ENCODE results near the gene FRMPD4.
"Not testable (repeated sequence)": the region's sequence is repeated elsewhere in the genome, so short reads cannot be mapped to it uniquely, and the experiment has no call there.

FRMPD4 gene

DNA sequence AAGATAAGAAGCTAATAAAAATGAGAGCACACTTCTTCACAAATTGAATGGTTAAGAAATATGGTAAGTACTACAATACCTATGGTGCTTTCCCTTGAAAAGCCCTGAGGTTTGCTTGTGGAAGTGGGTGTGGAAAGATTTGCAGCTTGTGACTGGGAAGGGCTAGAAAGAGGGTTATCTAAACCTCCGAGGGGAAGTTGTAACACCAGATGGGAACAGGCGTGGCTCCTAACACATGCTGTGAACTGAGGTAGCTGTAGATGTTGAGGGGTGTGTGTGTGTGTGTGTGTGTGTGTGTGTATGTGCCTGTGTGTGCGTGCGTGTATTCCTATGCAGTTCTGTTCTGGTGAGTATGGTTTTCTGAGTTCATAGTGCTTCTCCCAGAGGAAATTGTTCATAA lies 21.5 kb downstream of the FRMPD4 start:
- H3K4me3 ChIP-seq (ENCODE audit: low read length) = no peak overlapping the region
- no peak for TF ChIP-seq ZNF274 (IDR thresholded peaks at IDR 0.05; ENCODE audit: low read depth, low read length)

GRCh38 chrX:12162420-12162819 lies 24.1 kb downstream of the FRMPD4 start:
- H3K4me3 ChIP-seq (ENCODE audit: low read length) = no peak overlapping the region
- no peak for TF ChIP-seq ZNF274 (IDR thresholded peaks at IDR 0.05; ENCODE audit: low read depth, low read length)

- H3K4me3 ChIP-seq (ENCODE audit: low read length) = not testable (repeated sequence)
These were observed 25.9 kb downstream of the FRMPD4 start for GRCh38 chrX:12164180-12164579.

DNA sequence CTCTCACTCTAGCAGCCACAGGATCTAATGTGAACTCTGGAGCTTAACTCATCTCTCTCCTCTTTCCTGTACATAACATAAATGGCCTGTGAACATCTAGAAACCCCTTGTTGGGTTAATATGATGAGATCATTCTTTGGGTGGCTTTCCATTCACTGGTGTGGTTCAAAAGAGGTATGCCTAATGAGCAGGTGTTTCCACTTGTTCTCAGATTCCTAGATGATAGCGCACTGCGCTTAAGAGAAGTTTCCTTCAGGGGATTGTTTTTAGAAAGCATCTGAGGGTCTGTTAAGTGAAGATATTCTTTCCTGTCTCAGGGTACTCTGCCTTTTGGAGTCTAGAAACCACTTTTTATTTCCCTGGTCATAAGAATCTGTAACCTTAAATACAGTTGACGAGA lies 32.5 kb downstream of the FRMPD4 start:
- no peak for TF ChIP-seq ZNF274 (IDR thresholded peaks at IDR 0.05; ENCODE audit: low read depth, low read length)
- no peak overlapping the region for H3K4me3 ChIP-seq (ENCODE audit: low read length)

GRCh38 chrX:12174358-12174757 lies 36.1 kb downstream of the FRMPD4 start:
- no peak overlapping the region for H3K4me3 ChIP-seq (ENCODE audit: low read length)
- no peak for TF ChIP-seq ZNF274 (IDR thresholded peaks at IDR 0.05; ENCODE audit: low read depth, low read length)

GRCh38 chrX:12197030-12197429 lies 58.8 kb downstream of the FRMPD4 start:
- H3K4me3 ChIP-seq (ENCODE audit: low read length) = no peak overlapping the region
- no peak for TF ChIP-seq ZNF274 (IDR thresholded peaks at IDR 0.05; ENCODE audit: low read depth, low read length)

- H3K4me3 ChIP-seq (ENCODE audit: low read length) = no peak overlapping the region
- no peak for TF ChIP-seq ZNF274 (IDR thresholded peaks at IDR 0.05; ENCODE audit: low read depth, low read length)
These were observed 68.1 kb downstream of the FRMPD4 start for GRCh38 chrX:12206413-12206812.

DNA sequence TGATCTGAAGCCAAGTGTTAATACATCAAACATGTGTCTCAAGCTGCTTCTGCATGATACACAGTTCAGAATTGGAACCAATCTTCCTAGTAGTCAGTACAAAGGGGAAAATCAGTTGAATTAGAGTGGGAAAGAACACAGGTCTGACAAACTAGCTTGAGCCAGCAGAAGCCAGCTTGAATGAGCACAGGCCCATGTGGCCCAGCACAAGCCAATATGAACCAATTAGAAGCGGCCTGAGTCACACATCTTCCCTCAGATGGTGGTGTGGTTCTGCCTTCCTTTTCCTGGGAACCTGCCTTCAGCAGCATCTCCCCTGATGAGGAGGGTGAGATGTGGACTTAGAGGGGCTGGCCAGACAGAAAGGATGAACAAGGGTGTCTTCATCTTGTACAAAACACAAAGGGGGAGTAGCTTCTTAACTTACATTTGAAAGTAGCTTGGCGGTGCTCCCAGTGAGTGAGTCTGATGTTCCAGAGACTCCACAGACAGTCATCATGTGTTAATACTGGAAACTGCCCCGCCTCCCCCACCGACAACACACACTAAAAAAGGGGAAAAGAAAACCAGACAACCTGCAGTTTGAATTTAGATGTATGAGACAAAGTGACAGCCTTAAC lies 72.0 kb downstream of the FRMPD4 start:
- no peak for TF ChIP-seq ZNF274 (IDR thresholded peaks at IDR 0.05; ENCODE audit: low read depth, low read length)
- no peak overlapping the region for H3K4me3 ChIP-seq (ENCODE audit: low read length)

- no peak for TF ChIP-seq ZNF274 (IDR thresholded peaks at IDR 0.05; ENCODE audit: low read depth, low read length)
- no peak overlapping the region for H3K4me3 ChIP-seq (ENCODE audit: low read length)
These were observed 72.7 kb downstream of the FRMPD4 start for GRCh38 chrX:12210971-12211370.

DNA sequence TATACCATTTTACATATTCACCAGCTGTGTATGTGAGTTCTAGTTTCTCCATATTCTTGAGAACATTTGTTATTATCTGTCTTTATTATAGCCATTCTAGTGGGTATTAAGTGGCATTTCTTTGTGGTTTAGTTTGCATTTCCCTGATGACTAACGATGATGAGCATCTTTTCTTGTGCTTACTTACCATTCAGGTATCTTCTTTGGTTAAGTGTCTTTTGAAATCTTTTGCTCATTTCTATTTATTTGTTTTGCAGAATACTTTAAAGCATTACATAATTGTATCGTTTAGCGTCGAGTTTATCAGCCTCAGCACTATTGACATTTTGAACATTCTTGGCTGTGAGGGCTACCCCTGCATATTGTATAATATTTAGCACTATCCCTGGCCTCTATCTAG lies 85.4 kb downstream of the FRMPD4 start:
- no peak for TF ChIP-seq ZNF274 (IDR thresholded peaks at IDR 0.05; ENCODE audit: low read depth, low read length)
- H3K4me3 ChIP-seq (ENCODE audit: low read length) = no peak overlapping the region

GRCh38 chrX:12225107-12225506 lies 86.8 kb downstream of the FRMPD4 start:
- no peak overlapping the region for H3K4me3 ChIP-seq (ENCODE audit: low read length)
- no peak for TF ChIP-seq ZNF274 (IDR thresholded peaks at IDR 0.05; ENCODE audit: low read depth, low read length)

DNA sequence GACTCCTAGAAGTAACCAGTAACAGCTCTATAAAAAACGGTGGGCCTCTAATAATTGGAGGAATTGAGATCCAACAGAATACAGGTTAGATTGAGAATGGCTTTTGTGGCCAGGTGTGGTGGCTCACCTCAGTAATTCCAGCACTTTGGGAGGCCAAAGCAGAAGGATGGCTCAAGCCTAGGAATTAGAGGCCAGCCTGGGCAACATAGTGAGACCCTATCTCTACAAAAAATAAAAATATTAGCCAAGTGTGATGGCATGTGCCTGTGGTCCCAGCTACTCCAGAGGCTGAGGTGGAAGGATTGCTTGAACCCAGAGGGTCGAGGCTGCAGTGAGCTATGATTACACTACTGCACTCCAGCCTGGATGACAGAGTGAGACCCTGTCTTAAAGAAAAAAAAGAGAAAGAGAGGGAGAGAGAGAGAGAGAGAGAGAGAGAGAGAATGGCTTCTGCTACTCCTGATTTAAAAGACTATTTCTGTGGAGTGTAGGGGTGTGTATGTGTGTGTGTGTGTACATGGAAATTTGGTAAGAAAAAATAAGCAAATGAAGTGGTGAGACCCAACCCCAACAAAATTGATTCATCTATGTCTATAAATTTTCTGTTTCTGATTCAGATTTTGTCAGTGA lies 89.3 kb downstream of the FRMPD4 start:
- TF ChIP-seq ZNF274 (IDR thresholded peaks at IDR 0.05; ENCODE audit: low read depth, low read length) = no peak
- H3K4me3 ChIP-seq (ENCODE audit: low read length) = no peak overlapping the region

DNA sequence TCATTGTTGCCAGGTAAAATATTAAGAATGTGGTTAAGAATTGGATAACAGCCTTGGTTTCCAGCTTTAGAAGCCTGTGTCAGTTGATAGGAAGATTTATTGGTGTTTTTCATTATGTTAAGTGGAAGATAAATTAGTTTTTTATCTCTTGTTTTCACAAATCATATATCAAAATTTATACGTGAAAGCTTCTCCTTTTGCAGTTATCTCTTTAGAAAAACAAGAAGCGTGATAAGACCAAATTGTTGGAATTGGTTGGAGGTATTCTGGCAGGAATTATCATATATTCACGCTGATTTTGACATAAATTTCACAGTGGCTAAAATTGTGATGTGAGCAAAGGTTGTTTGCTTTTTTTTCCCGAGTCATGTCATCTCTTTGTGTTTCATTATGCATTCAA lies 90.6 kb downstream of the FRMPD4 start:
- no peak overlapping the region for H3K4me3 ChIP-seq (ENCODE audit: low read length)
- TF ChIP-seq ZNF274 (IDR thresholded peaks at IDR 0.05; ENCODE audit: low read depth, low read length) = no peak

GRCh38 chrX:12229986-12230385 lies 91.7 kb downstream of the FRMPD4 start:
- H3K4me3 ChIP-seq (ENCODE audit: low read length) = no peak overlapping the region
- TF ChIP-seq ZNF274 (IDR thresholded peaks at IDR 0.05; ENCODE audit: low read depth, low read length) = no peak

GRCh38 chrX:12234534-12235329 lies 96.5 kb downstream of the FRMPD4 start:
- no peak for TF ChIP-seq ZNF274 (IDR thresholded peaks at IDR 0.05; ENCODE audit: low read depth, low read length)
- no peak overlapping the region for H3K4me3 ChIP-seq (ENCODE audit: low read length)

All from GM08714 (cell line).